SHP77 (cell line): Measurements from ENCODE around the gene SLC9A9.

Source experiments
- DNase-seq, 2 experiments: peaks; one replicate each; lab custom pipeline; 2025; lab: John Stamatoyannopoulos, UW

SLC9A9 gene

GRCh38 chr3:143843587-143843986, 4.7 kb downstream of the SLC9A9 start:
- DNase-seq, result no peak

DNA sequence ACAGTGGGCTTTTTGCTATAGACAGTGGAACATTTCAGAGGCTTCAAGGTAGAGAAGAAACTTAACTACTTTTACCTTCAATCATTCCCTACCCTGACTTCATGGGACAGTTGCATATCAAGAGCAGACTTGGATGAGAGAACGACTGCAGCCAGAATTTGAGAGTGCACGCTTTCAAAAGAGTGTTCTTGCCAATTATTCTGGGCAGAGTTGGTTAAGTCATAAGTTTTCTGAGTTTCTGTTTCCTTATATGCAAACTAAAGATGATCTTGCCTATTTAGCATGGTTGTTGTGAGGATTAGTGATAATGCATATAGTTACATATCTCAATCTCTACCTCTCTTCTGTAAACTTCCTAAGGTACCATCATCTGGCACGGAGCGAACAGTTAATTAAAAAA, 7.6 kb downstream of the SLC9A9 start:
- DNase-seq, result no peak

DNA sequence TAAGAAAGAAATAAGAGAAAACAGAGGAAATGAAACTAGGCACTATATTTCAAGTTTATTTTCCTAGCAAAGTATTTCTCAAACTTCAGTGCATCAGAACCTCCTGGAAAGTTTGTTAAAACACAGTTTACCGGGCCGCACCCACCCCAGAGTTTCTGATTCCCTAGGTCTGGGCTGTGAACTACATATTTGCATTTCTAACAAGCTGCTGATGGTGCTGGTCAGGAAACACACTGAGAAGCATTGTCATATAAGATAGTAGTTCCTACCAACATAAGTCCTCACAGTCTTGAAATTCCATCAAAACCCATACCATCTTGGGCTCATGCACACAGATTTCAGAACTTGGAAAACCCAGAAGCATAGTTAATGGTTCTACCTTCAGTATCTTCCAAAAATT, 8.3 kb downstream of the SLC9A9 start:
- DNase-seq, result no peak

DNA sequence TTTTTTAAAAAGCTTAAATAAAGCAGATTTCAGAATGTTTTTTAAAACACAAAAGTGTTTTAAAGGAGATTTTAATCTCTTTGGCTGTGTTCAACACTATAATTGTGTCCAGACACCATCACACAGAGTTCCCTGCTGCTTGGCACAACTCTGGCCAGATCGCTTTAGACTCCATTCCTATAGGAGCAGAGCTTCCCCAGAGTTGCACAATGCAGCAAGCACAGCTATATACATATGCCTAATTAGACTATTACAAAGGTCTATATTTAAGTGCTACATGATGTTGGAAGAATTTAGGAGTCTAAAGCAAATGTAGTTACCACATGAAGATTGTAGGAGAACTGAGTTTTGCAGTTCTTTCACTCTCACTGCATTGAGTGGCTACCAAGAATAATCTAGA, 11.2 kb downstream of the SLC9A9 start:
- DNase-seq, result no peak

DNA sequence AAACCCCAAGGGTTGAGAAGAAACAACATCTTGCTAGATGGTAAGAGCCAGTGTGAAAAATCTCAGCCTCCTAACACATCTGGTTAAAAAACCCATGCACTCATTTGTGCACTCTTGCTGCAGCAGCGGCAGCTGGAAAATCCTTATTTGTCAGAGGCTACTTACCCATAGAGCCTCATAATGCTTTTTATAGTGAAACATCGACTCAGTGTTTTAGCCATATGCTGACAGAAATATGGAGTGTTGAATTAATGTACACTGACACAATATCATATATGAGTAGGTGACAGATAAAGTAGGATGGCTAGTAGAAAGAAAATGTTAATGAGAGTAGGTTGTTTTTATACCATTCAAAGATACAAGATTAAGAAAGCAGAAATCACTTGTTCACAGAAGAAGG, 13.0 kb downstream of the SLC9A9 start:
- no peak for DNase-seq

GRCh38 chr3:143832433-143832832, 15.8 kb downstream of the SLC9A9 start:
- DNase-seq, result no peak

DNA sequence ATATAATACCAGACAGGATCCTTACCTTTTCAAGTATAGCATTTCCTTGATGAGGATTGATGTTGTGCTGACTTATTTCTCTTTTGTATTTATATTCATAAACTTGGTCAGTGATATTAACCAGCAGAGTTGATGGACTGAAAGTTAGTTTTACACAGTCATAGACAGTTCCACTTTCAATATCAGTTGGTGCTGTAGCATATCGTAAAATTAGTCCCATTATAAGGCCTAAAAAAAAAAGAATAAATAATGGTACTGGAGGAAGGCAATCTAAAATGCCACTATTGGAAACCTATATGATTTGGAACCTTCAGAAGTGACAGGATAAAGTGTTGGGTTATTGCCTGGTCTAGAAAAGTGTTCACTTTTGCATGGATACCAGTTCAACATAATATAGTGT, 16.3 kb downstream of the SLC9A9 start:
- no peak for DNase-seq

GRCh38 chr3:143831208-143831607, 17.1 kb downstream of the SLC9A9 start:
- DNase-seq, result no peak

- no peak for DNase-seq
Observed at GRCh38 chr3:143830786-143831185, 17.5 kb downstream of the SLC9A9 start.

- DNase-seq, result no peak
Observed at GRCh38 chr3:143830063-143830462, 18.2 kb downstream of the SLC9A9 start.

DNA sequence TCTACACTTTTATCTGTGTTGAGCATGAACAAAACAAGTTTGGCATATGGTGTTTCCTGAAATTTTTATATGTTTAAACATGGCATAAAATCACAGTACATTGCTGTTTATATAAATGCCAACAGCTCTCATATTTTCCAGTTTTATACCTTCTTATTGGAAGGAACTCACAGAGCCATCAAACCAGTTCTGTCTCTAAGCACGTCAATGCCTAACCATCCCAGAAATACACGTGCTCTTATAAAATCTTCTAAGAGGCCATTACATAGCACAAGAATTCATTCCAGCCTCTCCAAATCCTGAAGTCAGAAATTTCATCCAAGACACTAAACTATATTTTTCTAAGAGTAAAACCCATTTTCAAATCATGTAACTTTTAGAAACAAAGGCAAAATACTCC, 20.8 kb downstream of the SLC9A9 start:
- DNase-seq, result no peak

DNA sequence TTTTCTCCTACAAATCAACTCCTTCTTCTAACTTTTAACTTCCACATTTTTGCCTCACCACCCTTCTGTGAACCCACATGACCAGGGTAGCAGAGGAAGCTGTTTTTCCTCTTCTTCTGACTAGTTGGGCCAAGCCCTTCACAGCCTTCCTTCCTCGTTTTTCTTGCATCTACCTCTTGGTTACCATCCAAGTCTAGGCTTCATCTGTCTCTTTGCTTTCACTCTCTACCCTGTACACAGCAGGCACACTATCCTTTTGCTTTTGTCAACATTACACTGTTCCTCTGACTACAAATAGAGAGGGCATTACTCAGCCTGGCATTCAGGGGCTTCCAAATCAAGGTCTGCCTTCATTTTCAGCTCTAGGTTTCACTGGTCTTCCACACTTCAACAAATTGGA, 22.0 kb downstream of the SLC9A9 start:
- DNase-seq, result no peak

DNA sequence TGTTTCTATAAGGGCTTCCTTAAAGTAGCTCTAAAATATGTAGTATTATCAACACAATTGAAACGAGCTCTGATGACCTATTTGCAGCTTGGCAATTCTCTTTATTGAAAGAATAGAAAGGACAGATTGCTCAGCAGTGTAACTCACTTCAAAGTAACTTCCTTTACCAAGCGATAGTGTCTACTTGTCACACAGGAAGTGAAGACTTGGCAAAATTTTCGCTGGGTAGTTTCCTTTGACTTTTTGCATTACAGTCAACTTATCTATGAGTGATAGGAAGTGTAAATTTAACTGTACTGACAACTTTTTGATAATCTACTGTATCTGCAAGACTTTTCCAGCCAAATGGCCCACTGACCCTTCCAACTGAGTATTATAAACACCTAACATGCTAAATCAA, 22.8 kb downstream of the SLC9A9 start:
- DNase-seq, result no peak

- DNase-seq, result no peak
Observed at GRCh38 chr3:143824735-143825385, 23.4 kb downstream of the SLC9A9 start.

GRCh38 chr3:143822798-143823197, 25.5 kb downstream of the SLC9A9 start:
- DNase-seq, result no peak

DNA sequence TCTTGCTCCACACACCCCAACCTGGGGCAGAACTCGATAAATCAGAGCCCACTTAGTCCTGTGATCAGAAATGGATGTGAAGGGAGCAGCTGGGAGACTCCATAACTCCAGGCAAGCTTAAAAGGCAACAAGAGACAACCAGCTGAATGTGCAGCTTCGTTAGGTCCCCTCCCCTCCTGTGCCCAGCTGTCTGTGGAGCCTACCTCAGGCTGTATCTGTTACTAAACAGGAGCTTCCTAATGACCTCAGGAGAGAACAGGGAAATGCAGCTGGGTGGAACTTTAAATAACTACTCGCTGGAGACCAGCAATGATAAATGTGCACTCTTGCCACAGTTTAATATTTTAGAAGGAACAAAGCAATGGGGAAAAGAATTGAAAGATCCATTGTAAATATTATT, 25.9 kb downstream of the SLC9A9 start:
- no peak for DNase-seq

DNA sequence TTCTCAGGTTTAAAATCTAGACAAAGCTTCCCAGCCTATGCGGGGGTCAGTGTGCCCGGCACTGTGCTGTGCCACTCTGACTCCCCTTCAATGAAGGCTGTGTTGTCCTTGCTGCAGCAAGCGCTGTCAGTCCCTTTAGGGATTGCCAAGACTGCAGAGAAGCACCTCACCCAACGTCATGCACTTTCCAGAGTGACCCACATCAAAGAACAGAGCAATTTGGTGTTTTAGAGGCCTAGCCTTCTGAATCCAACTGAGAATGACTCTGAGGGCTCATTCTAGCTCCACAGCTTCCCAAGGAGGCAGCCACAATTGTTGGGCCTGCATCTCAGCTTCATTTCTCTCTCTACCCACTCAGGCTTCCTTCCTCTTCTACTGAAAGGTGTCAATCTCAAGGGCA, 26.4 kb downstream of the SLC9A9 start:
- DNase-seq, result no peak

DNA sequence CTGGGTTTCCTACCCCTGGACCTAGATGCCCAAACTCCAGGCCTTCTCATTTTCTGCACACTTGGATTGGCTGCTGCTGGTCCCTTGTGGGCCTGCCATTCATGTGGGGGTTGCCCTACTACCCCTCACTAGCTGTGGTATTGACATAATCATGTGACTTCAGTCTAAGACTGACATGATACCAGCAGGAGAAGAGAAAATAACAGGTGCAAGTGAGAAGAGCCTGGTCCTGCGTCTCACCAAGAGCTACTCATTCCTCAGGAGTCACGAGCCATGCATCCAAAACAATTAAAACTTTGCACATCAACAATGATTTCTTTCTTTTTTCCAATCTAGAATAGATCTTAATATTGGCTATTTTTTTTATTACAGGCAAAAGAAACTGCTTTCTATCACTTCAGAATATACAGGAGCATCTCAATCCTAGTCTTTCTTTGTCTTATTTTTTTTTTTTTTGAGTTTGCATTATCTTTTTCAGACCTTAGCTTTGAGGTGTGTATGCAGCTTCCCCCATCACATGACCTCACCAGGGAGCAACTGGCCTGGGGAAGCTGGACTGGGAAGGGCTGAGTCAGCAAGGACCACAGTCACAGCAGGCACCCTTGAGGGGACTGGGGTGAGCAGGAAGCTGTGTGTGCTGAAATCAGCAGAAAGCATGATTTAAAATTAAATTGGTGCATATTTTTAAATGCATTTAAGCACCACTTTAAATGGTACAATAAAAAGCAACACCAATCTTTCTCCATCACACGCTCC, 27.6 kb downstream of the SLC9A9 start:
- DNase-seq, result no peak

DNA sequence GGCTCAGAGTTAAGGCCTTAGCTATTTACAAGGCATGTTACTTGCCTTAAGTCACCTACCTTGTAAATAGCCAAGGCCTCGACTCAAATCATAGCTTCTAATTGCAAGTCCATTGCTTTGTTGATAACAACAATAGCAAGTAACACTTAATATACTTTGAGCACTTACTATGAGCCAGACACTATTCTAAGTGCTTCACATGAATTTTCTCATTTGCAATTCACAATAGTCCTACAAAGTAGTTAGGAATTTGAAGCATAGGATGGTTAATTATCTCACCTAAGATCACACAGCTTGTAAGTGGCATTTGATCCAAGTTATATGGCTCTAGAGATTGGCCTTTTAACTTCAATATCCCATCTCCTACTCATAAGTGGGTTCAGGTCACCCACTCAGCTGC, 28.4 kb downstream of the SLC9A9 start:
- DNase-seq, result no peak

GRCh38 chr3:143814443-143814889, 33.8 kb downstream of the SLC9A9 start:
- DNase-seq, result no peak

GRCh38 chr3:143812481-143812880, 35.8 kb downstream of the SLC9A9 start:
- no peak for DNase-seq

- no peak for DNase-seq
Observed at GRCh38 chr3:143811602-143812001, 36.7 kb downstream of the SLC9A9 start.

GRCh38 chr3:143810953-143811265, 37.4 kb downstream of the SLC9A9 start:
- DNase-seq, result no peak
